ENCODE data around the gene CUL9. TPM values are rescaled to one million over a fixed set of nuclear protein-coding genes. Genes with fewer than 3 reads are reported as not detected.

Gene CUL9
- total RNA-seq, 1 experiment from 2014 or later = 15.2 TPM

GRCh38 chr6:43263314-43264178 is 81.5 kb downstream of the CUL9 start:
- Histone ChIP-seq H2BK5ac (ENCODE audit: insufficient read length, low read length) (no peak overlapping the region), H4K91ac (ENCODE audit: insufficient read length, low read depth, low read length) (no peak overlapping the region), H3K4me2 (ENCODE audit: insufficient read depth, insufficient read length, low read length) (no peak overlapping the region), H3K14ac (ENCODE audit: insufficient read depth, low read length) (no peak overlapping the region), H2AK5ac (ENCODE audit: insufficient read length, low read length) (no peak overlapping the region), H4K5ac (ENCODE audit: insufficient read length, low read depth, low read length) (no peak overlapping the region), H2BK15ac (ENCODE audit: low read depth, low read length) (no peak overlapping the region), H3K79me1 (ENCODE audit: insufficient read depth, low read depth, low read length, poor library complexity, severe bottlenecking) (no peaks in the 10 kb centered on the region), H2BK120ac (ENCODE audit: low read depth, low read length, poor library complexity, severe bottlenecking) (no peak overlapping the region), H3K9me3 (ENCODE audit: control insufficient read depth, low read depth, low read length) (no peaks in the 10 kb centered on the region), H2BK12ac (ENCODE audit: insufficient read length, low read depth, low read length) (no peak overlapping the region), H4K8ac (replicated peaks; ENCODE audit: insufficient read length, low read depth, low read length) (no peak overlapping the region), H3K9ac (ENCODE audit: extremely low read depth, insufficient read length, low read length) (no peak overlapping the region), H3K79me2 (ENCODE audit: insufficient read depth, low read length) (no peaks in the 10 kb centered on the region), H3K23me2 (ENCODE audit: insufficient read length, low read depth, low read length, poor library complexity, severe bottlenecking) (no peaks in the 10 kb centered on the region), H3T11ph (ENCODE audit: low read length) (no peak overlapping the region), H3K56ac (ENCODE audit: insufficient read length, low read depth, low read length) (no peak overlapping the region), H3K27me3 (ENCODE audit: insufficient read depth, low read length) (peaks cover 5% of the 10 kb centered on the region; the same call in 1 of the 2 replicates), H4K20me1 (ENCODE audit: control insufficient read depth, insufficient read depth, insufficient read length) (no peaks in the 10 kb centered on the region), H3K23ac (ENCODE audit: insufficient read length, low read depth, low read length) (no peak overlapping the region), H3K27ac (ENCODE audit: insufficient read length, low read depth, low read length) (no peak overlapping the region), H3K4me1 (ENCODE audit: insufficient read depth, low read length) (peaks cover 7% of the 10 kb centered on the region; the same call in 1 of the 2 replicates), H2BK20ac (ENCODE audit: low read depth, low read length, poor library complexity, severe bottlenecking) (no peak overlapping the region), H2AFZ (ENCODE audit: low read length) (no peak overlapping the region), H3K18ac (ENCODE audit: insufficient read length, low read depth, low read length) (no peak overlapping the region), H3K4ac (ENCODE audit: low read depth, low read length) (no peak overlapping the region)
- Mint-ChIP-seq H3K27ac (peak overlapping the region in 1 of 3 experiments; percentile 42; a peak in 1 of 7 replicates), H3K9me3 (no peaks in the 10 kb centered on the region; a peak in 1 of 5 replicates), H3K4me3 (no peak overlapping the region; a peak in 1 of 5 replicates), H3K36me3 (ENCODE audit: insufficient read depth in 1 of 3, low read depth in 3 of 3) (no peaks in the 10 kb centered on the region; a peak in 1 of 7 replicates), H3K4me1 (peaks cover 17 to 27% of the 10 kb centered on the region in 2 experiments), H3K27me3 (ENCODE audit: low read depth) (peaks cover 13% of the 10 kb centered on the region)
- DNase-seq = peak; percentile 88
- no CpG with 5 or more reads among the region's 12 CpGs for WGBS (ENCODE audit: extremely low coverage, insufficient read length, low lambda C conversion rate)
- peak; percentile 84 for TF ChIP-seq CTCF (conservative IDR thresholded peaks at IDR 0.05)
